ENCODE measurements around the gene G6PC3.
A peak's percentile ranks its signal among the peaks of the same experiment; 100 is the strongest.
"Not testable (repeated sequence)": the region's sequence is repeated elsewhere in the genome, so short reads cannot be mapped to it uniquely, and the experiment has no call there.

G6PC3 gene, protein sequence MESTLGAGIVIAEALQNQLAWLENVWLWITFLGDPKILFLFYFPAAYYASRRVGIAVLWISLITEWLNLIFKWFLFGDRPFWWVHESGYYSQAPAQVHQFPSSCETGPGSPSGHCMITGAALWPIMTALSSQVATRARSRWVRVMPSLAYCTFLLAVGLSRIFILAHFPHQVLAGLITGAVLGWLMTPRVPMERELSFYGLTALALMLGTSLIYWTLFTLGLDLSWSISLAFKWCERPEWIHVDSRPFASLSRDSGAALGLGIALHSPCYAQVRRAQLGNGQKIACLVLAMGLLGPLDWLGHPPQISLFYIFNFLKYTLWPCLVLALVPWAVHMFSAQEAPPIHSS

DNA sequence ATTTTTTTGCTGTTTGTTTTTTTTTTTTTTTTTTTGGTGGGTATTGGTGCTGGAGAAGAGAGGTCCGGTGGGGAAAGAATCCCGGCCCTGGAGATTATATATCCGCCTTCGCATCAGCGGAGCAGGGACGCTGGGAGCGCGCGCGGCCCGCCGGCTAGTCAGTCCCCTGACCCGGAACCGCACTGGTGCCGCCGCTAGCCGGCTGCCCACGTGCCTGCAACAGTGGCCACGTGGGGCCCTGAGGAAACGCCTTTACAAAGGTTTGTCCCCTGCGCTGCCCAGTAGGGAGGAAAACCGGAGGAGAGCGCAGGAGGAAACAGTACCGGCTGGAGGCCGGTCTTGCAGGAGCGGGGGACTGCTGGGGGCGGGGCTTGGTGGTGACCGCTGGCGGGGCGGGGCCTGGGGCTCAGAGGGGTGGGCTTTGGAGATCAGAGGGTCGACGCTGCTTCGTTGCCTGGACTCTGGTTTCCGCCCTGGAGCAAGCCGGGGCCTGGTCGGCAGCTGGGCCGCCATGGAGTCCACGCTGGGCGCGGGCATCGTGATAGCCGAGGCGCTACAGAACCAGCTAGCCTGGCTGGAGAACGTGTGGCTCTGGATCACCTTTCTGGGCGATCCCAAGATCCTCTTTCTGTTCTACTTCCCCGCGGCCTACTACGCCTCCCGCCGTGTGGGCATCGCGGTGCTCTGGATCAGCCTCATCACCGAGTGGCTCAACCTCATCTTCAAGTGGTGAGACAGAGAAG lies at the start of gene G6PC3:
Gene G6PC3 (plus strand): TSS at position 281 of the 743 bp plus-strand sequence. CDS start 231 bp downstream, at position 512.
- peak; percentile 99 for DNase-seq

DNA sequence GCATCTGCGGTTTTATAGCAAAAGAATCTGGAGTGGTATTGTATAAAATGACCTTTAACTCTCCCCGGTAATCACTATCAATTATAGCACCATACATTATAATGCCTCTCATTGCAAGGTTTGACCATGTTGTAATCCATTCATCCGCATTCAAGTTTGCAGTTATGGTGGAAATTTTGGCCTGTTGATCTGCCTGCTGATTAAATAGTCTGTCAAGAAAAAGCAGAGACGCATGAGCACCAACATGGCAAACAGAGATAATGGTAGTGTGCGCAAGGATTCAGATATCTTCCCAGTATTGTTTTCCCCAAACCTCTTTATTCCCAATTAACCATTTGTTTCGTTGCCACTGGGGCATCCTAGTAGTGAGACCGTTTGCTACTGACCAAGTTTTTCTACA lies 49.3 kb upstream of the G6PC3 start:
- DNase-seq, result not testable (repeated sequence)

DNA sequence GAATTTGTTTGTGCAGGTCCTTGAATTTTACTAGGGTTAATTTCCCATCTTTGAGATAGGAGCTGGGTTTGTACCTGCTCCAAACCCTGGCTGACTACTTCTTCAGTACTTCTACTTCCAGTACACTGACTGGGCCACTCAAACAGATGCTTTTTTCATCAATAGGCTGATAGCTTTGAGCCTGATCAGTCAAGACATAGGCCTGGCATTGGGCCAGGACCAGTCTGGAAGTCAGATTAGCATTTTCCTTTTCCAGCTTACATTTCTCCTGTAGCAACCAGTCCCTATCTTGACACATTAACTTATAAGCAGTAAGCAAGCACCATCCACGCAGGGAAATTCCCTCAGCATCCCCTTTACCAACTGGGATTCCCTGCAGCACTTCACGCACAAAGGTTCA lies 48.3 kb upstream of the G6PC3 start:
- no peak for DNase-seq

GRCh38 chr17:44023545-44024270 lies 46.8 kb upstream of the G6PC3 start:
- DNase-seq, result no peak

- no peak for DNase-seq
These were observed 46.3 kb upstream of the G6PC3 start for GRCh38 chr17:44024271-44024663.

DNA sequence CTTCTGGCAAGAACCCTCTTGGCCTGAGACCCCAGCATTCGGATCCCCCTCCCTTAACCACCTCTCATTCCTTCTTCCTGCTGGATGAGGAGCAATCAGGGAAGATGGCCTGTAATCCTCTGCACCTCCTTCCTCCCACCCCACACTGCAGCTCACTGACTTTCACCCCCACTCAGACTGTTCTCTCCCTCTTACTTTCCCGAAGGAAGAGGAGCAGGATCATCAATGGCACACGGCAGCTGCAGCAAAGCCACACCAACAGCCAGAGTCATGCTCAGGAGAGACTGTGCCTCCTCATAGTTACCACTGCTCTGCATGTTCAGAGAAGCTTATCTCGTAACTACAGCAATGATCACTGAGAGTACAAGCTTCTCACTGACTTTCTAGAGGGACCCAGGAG lies 45.7 kb upstream of the G6PC3 start:
- DNase-seq, result no peak

DNA sequence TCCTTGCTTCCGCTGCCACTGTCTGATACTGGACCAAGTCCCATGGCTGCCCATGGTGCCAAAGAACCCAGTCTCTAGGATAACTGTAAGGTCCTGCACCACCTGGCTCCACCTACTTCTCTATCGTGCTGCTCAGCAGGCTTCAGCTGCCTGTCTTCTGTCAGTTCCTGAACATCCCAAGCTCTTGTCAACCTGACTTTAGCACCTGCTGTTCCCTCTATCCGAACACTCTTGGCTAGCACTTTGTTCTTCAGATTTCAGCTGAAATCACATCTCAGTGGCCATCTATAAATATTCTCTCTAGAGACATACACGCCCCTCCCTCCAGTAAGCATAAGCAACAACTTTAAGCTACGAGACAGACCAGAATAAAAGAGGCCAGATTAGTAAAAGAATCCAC lies 40.8 kb upstream of the G6PC3 start:
- DNase-seq, result no peak

DNA sequence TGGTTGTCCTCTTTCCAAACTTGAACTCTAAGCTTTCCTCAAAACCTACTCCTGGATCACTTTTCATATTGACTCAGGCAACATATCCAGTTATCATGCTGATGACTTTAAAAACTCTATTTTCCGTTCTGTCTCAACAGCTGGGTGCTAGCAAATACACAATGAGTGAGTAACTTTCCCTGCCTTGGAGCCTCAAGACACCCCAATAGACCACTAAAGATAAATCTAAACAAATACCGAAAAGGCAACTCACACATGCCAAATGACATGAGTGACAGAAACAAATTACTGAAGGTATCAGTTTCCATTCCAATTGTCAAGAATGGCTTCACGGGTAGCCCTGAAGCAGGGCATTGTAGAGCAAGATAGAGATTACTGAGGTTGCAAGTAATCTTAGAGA lies 40.1 kb upstream of the G6PC3 start:
- DNase-seq, result no peak

GRCh38 chr17:44033861-44034408 lies 36.6 kb upstream of the G6PC3 start:
- no peak for DNase-seq

- DNase-seq, result not testable (repeated sequence)
These were observed 35.8 kb upstream of the G6PC3 start for GRCh38 chr17:44034688-44035087.

GRCh38 chr17:44037471-44037870 lies 33.1 kb upstream of the G6PC3 start:
- DNase-seq, result no peak

- DNase-seq, result no peak
These were observed 31.9 kb upstream of the G6PC3 start for GRCh38 chr17:44038604-44039011.

DNA sequence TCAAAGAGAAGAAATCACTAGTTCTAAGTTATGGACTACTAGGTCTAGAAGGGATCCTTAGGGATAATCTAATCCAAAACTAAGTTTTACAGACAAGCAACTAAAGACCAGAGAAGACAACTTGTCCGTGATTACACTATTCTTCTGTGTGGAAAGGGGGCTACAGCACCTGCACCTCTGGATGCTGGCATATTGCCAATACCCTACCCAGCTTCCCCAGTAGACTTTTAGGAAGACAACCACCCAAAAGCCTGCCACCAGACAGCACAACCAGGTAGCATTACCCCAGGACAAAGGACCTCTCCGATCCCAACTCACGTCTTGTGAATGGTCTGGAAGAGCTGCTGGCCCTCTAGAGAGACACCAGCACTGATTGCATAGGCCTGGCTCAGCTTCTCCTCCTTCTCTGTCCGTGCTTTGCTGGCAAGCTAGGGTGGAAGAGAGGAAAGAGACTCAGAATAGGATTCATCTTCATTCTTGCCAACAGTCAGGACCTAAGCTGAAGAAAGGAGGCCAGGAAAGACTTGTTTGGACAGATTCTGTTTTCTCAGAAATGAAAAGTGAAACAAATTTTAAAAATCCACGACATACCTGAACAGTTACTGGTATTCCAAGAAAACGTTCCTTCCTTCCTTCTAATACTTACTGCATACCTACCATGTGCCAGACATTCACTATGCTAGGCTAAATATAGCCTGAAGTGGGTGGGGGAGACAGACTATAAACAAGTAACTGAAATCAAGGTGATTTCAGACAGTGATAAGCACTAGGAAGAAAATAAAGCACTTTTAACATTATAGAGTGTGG lies 30.5 kb upstream of the G6PC3 start:
- DNase-seq, result no peak

GRCh38 chr17:44043272-44043696 lies 27.3 kb upstream of the G6PC3 start:
- DNase-seq, result no peak

- DNase-seq, result no peak
These were observed 26.5 kb upstream of the G6PC3 start for GRCh38 chr17:44044071-44044470.

- no peak for DNase-seq
These were observed 25.0 kb upstream of the G6PC3 start for GRCh38 chr17:44045486-44045885.

GRCh38 chr17:44046893-44047292 lies 23.6 kb upstream of the G6PC3 start:
- DNase-seq, result not testable (repeated sequence)

DNA sequence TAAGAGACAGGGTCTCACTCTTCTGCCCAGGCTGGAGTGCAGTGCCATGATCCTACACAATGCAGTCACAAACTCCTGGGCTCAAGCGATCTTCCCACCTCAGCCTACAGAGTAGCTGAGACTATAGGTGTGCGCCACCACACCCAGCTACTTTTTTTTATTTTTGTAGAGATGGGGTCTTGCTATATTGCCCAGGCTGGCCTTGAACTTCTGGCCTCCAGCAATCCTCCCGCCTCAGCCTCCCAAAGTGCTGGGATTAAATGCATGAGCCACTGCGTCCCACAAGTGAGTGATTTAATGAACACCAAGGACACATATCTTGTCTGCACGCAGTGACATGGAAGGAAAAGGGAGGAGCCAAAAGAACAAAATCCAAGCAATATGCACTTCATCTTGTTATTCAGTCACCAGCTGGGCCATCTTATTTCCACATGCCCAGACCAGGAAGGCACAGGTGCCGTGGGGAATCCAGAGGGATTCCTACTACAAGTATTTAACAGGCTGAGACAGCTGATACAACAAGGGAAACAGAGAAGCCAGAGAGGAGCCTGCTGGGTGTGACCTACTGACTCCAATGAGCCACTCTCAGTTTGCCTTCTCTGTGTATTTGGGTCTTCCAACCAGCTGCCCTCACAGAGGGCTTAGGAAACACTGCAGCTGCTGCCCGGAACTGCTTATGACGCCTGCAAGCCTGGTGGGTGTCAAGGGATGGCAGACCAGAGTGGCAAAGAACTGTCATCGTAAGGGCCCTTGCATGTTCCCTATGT lies 21.1 kb upstream of the G6PC3 start:
- DNase-seq, result no peak

DNA sequence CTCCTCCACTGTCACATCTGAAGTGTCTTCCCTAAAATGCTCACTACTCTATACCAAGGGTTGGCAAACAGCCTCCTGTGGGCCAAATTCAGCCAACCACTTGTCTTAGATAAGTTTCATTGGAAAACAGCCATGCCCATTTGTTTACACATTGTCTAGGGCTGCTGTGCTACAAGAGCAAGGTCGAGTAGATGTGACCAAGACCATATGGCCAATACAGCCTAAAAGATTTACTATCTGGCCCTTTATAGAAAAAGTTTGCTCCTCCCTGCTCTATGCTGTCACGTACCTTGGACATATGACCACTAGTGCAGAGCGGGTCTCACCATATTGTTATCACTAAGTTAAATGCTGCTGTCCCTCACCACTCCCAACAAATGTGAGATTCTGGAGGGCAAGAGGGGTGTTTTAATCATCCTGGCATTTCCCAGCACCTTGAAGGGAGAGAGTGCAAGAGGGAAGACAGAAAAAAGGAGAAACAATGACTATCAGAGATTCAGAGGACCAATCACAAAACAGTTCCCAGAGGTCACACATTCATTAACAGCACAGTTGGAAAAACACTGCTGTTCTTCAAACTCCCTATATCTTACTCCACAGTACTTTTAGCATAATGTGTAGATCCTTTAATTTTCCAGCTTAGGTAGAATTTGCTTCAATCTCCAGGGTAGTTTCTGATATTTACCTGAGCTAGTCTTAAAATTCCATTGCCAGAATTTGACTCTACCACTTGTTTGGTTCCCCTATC lies 17.2 kb upstream of the G6PC3 start:
- peak; percentile 50 for DNase-seq

DNA sequence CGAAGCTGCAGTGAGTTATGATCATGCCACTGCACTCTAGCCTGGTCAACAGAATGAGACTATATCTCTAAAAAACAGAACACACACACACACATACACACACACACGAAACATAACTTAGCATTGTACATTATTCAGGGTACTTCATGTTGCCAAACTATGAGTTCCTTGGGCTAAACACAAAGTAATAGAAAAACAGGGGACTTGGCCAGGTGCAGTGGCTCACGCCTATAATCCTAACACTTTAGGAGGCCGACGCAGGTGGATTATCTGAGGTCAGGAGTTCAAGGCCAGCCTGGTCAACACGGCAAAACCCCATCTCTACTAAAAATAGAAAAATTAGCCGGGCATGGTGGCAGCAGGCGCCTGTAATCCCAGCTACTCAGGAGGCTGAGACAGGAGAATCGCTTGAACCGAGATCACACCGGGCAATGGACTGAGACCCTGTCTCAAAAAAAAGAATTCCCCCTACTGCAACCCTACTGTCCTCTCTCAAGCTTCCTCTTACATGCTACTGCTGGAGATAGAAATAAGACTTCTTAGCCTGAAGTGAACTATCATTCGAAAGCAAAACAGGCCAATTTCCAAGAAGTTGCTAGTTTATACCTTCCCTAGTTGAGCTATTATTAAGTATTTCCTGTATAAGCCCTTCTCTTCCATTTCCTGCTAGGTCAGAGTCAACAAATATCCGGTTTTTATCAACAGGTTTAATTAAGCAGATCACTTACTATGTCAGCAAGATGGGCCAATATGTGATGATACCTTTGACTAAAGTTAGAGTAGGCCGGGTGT lies 11.2 kb upstream of the G6PC3 start:
- no peak for DNase-seq

Measured in hematopoietic multipotent progenitor cell treated with erythropoietin and hydrocortisone succinate and interleukin-3 and kit ligand, for 4 days (in vitro differentiated cells).